HG02623 (cell line): Measurements from ENCODE around the gene NAPEPLD.
A peak's percentile ranks its signal among the peaks of the same experiment; 100 is the strongest.
"Not testable (repeated sequence)": the region's sequence is repeated elsewhere in the genome, so short reads cannot be mapped to it uniquely, and the experiment has no call there.

ENCODE experiments used
- ATAC-seq: cut with Tn5 transposase; IDR thresholded peaks from one replicate; pipeline ENCODE4 v1.9.1; 2021; ENCODE audit warnings: moderate library complexity; ENCODE audit not compliant: unreplicated experiment

Gene NAPEPLD

DNA sequence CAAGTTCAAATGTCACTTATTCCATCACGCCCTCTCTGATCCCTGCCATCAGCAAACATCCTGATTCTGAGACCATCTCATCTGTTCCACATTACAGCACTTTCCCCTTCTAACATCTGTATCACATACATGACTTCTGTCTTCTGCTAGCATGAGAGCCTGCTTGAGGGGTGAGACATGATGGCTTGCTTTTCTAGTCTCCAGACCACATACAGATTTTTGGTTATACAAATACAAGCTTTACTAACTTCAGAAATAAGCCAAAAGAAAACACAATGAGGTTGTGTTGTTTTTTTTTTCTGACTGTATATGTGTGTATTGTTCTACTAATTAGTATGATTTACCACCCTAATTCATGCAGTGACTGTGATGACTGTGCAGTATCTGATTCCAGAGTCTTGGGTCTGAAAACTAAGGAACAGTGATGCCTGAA is 34.3 kb downstream of the NAPEPLD start:
- no peak for ATAC-seq

DNA sequence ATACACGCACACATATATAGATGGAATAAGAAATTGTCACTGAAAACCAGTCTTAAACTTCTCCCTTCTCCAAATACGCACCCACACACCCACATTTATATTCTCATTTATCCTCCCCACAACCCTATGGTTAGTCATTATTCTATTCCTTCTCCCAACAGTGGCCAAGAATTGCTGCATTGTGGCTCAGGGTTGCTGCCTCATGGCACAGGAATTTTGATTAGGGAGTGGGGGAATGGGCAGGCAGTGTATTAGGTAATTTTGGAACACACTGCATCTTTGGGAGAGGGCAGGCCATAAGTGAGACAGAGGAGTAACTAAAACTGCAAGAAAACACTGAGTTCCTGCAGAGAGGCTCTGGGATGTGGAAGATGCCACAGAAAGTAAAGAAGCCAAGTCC is 35.7 kb downstream of the NAPEPLD start:
- ATAC-seq, result no peak

DNA sequence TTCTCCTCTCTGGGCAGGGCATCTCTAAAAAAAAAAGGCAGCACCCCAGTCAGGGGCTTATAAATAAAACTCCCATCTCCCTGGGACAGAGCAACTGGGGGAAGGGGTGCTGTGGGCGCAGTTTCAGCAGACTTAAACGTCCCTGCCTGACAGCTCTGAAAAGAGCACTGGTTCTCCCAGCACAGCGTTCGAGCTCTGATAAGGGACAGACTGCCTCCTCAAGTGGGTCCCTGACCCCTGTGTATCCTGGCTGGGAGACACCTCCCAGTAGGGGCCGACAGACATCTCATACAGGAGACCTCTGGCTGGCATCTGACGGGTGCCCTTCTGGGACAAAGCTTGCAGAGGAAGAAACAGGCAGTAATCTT is 42.2 kb downstream of the NAPEPLD start:
- not testable (repeated sequence) for ATAC-seq

DNA sequence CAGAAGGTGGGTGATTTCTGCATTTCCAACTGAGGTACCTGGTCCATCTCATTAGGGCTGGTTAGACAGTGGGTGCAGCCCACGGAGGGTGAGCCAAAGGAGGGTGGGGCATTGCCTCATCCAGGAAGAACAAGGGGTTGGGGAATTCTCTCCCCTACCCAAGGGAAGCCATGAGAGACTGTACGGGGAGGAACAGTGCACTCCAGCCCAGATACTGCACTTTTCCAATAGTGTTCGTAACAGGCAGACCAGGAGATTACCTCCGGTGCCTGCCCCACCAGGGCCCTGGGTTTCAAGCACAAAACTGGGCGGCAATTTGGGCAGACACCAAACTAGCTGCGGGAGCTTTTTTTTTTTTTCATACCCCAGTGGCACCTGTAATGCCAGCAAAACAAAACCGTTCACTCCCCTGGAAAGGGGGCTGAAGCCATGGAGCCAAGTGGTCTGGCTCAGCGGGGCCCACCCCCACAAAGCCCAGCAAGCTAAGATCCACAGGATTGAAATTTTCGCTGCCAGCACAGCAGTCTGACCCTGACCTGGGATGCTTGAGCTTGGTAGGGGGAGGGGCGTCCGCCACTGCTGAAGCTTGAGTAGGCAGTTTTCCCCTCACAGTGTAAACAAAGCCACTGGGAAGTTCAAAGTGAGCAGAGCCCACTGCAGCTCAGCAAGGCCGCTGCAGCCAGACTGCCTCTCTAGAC is 42.7 kb downstream of the NAPEPLD start:
- ATAC-seq, result no peak

DNA sequence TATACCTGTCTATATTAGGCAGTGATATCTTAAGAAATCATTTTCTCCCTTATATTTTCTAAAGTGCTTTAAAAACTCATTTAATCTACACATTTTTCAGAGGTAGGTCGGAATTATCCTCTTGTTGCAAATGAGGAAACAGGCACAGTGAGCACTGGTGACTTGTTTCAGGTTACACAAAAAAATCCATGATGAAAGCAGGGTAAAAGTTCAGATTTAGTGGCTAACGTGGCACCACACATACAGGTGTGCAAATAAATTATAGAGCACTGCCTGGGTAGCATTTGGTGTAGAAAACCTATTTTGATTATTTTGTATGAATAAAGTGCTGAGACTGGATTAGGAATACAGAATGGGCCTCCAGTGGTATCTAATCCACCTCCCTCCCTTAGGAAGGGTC is 47.4 kb downstream of the NAPEPLD start:
- no peak for ATAC-seq

DNA sequence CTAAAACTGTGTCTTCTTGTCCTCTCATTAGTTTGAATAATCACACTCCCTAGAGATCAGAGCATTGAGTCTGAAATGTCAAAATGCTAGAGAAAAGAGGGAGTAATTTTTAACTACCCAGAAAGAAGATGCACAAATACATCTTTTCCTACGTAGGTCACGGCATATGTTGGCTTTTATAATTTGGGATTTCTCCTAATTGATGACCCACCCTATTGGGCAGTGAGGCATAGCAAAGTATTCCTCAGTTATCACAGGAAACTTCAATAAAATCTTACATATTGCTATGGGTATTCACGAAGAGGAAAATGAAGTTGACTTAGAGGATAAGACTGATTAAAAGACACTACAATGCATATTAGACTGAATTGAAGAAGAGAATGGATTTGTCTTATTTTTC is 48.6 kb downstream of the NAPEPLD start:
- ATAC-seq, result no peak

DNA sequence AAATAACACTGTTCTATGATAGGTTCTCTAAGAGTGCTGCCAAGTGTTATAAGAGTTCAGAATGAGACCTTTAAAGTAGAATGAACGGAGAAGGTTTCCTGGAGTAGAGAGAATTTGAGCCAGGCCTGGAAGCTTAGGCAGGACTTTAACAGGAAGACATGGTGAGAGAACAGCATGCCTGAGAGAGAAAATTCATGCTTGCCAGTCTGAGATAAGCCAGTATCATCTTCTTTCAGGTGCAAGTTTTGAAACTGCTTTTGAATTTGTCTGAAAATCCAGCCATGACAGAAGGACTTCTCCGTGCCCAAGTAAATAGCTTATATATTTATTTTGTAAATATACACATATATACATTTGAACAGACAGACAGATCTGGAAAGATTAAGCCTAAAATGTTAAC is 51.9 kb downstream of the NAPEPLD start:
- no peak for ATAC-seq

DNA sequence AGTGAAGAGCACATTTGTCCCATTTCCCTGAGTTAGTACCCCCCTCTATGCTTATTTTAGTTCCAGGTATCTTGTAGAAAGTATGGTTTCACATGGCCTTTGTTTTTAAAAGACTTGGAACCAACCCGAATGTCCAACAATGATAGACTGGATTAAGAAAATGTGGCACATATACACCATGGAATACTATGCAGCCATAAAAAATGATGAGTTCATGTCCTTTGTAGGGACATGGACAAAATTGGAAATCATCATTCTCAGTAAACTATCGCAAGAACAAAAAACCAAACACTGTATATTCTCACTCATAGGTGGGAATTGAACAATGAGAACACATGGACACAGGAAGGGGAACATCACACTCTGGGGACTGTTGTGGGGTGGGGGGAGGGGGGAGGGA is 53.3 kb downstream of the NAPEPLD start:
- not testable (repeated sequence) for ATAC-seq

DNA sequence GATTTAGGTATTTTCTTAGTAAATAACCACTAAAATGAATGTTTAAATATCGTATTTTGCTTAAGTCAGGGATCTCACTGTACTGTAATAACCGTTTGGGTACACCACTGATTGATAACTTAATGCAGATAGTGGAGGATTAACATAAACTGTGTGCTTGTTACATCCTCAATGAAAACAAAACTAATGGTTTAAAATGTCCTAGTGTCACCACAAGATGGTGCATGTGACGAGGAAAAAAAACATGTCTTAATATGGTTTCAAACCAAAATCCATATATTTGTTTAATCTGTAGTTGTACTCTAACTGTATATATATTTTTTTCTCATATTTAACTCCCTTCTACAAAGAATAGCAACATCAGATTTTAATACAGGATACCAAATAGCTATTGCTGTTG is 54.8 kb downstream of the NAPEPLD start:
- ATAC-seq, result no peak

DNA sequence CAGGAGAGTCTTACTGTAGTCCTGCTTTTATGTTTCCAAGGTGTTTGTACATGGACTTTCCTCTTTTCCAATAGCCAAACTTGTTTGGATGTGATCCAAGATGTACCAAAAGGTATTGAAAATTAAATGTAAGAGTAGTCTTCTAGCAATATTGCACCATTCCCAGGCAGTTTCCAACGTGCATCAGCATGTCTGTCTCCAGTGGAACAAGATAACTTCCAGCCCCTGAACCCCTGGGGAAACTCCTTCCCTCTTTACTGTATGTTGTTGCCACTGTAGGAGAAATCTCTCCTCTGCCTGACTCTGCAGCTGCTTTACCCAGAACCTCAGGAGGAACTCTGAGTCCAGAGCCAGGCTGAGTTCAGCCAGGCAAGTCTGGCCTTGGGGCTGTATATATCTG is 55.5 kb downstream of the NAPEPLD start:
- ATAC-seq, result no peak

DNA sequence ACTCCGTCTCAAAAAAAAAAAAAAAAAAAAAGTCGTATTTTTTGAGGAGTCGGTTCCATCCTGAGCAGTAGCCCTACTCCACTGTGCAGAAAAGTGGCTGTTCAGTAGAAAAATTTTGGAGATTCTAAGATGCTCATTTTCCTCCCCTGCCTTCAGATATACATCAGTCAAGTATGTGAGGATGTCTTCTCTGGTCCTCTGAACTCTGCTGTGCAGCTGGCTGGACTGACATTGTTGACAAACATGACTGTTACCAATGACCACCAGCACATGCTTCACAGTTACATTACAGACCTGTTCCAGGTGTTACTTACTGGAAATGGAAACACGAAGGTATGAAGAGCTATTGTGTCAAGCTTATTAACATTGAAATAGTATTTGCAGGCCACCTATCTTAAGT is 56.6 kb downstream of the NAPEPLD start:
- not testable (repeated sequence) for ATAC-seq

DNA sequence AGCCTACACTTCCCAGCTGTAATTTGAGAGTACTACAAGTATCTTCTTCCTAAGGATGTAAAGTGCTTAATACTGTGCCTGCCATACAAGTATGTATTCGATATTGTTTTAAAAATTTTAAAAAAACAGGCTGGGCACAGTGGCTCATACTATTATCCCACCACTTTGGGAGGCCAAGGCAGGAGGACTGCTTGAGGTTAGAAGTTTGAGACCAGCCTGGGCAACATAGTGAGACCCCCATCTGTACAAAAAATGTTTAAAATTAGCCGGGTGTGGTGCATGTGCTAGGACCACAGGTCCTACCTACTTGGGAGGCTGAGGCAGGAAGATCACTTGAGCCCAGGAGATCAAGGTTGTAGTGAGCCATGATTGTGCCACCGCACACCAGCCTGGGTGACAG is 65.7 kb downstream of the NAPEPLD start:
- ATAC-seq, result no peak

DNA sequence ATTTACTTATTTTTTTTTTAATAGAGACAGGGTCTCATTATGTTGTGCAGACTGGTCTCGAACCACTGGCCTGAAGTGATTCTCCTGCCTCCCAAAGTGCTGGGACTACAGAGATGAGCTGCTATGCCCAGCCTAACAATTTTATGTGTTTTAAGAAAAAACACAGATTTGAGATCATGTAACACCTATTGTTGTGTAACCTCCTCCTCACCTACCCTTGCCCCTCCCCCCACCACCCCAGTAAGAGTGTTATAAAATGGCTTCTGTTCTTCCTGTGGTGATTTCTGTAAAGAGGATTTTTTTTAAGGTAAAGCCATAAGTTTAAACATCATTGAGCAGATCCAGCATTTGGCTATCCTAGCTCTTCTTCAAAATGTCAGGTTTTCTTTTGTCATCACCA is 66.4 kb downstream of the NAPEPLD start:
- no peak for ATAC-seq

DNA sequence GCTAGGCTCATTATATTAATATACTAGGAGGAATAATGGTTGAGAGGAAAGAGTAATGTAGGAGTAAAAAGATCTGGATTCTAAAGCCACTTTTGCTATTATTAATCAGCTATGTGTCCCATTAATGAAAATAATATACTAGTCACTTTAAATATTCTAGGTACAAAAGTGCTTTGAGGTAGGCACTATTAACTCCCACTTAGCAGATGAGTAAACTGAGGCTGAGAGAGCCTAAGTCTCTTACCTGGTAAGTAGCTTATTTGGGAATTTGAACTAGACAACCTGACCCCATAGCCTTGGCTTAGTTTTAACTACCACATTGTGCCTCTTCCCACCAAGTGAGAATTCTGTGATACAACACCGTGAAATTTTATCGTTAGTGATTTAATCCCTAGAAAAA is 68.0 kb downstream of the NAPEPLD start:
- ATAC-seq, result no peak

DNA sequence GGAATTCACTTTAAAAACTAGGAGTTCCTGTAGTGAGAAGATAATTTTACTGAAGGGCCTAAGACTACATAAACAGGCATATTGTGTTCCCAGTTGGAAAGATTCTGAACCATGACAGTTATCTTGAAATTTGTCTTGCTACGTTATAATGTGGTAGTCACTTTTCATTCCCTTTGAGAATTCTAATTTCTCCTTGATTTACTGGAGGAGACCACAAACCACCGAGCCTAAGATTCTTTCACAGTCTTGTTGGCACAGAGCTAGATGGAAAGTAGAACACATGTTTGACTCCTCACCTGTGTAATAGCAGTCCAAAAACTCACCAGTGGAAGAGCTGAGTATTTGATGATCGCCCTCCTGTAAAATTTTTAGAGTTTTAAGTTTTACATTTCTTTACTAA is 69.1 kb downstream of the NAPEPLD start:
- ATAC-seq, result no peak

DNA sequence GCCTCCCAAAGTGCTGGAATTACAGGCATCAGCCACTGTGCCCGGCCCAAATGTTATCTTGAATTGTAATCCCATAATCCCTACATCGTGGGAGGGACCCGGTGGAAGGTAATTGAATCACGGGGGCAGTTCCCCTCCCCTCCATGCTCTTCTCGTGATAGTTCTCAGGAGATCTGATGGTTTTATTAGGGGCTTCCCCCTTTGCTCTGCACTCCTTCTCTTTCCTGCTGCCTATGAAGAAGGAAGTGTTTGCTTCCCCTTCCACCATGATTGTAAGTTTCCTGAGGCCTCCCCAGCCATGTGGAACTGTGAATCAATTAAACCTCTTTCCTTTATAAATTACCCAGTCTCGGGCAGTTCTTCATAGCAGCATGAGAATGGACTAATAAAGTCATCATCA is 70.7 kb downstream of the NAPEPLD start:
- ATAC-seq, result not testable (repeated sequence)

DNA sequence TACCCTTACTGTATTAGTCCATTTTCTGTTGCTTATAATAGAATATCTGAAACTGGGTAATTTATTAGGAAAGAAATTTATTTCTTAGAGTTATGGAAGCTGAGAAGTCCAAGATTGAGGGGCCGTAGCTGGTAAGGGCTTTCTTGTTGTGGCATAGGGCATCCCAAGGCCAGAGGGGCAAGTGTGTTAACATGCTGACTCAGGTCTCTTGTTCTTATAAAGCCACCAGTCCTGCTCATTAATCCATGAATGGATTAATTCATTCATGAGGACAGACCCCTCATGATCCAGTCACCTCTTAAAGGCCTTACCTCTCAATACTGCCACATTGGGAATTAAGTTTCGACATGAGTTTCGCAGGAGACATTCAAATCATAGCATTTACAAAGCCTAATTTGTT is 71.6 kb downstream of the NAPEPLD start:
- ATAC-seq, result no peak

DNA sequence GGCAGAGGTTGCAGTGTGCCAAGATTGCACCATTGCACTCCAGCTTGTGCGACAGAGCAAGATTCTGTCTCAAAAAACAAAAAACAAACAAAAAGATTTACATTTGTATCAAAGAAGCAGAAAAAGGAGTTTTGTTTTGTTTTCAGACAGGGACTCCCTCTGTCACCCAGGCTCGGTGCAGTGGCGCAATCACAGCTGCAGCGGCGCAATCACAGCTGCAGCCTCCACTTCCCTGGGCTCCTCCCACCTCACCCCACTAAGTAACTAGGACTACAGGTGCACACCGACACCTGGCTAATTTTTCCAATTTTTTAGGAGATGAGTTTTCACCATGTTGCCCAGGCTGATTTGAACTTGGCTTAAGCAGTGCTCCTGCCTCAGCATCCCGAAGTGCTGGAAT is 72.1 kb downstream of the NAPEPLD start:
- no peak for ATAC-seq

DNA sequence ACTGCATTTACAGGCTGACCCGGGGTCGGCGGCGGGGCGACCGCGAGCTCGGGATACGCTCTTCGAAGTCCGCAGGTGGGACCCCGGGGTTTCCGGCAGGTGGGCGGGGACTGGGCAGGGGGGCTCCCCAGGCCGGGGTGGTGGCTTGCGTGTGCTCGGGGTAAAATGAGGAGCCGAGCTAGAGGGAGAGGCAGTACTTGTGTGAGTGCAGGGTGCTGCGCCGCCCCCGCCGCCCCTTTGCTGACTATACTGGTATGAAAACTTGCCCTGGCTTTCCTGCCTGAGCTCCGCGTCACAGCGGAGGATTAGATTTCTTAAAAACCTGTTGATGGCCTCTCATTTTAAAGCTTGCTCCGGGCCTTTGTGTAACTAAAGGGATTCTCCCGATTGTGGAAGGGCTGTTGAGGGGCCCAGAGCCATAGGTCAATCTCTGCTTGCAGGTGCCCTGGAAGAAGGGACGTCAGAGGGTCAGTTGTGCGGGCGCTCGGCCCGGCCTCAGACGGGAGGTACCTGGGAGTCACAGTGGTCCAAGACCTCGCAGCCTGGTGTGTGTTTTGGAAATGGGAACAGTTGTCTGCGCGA is 73.5 kb downstream of the NAPEPLD start:
- peak; percentile 39 for ATAC-seq

DNA sequence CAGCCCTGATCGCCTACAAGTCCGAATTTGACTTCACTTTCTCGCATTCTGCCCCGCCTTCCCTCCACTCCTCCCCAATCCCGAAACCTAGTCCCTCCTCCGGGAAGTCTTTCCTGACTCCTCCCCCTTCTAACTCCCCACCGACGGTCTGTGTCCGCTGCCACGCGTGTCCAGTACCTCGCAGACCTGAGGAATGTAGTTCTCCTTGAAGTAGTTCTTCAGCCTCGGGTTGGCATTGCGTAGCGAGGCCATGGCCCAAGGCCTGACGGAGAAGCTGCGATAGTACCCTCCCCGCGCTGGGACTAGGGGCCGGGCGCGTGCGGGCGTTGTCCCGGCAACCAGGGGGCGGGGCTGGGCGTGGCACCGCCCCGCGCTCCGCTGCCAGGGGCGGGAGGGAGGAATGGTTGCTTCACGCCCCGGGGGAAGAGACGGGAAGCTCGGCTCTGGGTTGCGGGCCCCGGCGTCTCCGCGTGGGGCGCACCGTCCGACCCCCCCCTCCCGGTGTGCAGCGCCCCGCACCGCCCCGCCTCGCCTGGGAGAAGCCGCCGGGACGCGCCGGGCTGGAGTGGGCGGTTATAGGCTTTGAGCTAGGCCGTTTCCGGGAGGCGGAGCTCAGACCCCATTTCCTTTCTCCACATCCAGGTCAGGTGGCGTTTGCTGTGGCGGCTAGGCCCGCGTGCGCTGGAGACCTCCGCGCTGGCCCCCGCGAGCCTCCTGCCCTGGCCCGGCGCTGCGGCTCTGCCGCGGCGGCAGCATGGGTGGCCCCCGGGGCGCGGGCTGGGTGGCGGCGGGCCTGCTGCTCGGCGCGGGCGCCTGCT is 74.2 kb downstream of the NAPEPLD start, which contains the start of the genes ARMC10 and FBXL13:
ARMC10 (plus strand) TSS at position 622 of the 818 bp plus-strand sequence; CDS start at position 755, 133 bp downstream.
FBXL13 (minus strand) TSS at position 278 of the 818 bp plus-strand sequence.
- ATAC-seq, result peak; percentile 88

DNA sequence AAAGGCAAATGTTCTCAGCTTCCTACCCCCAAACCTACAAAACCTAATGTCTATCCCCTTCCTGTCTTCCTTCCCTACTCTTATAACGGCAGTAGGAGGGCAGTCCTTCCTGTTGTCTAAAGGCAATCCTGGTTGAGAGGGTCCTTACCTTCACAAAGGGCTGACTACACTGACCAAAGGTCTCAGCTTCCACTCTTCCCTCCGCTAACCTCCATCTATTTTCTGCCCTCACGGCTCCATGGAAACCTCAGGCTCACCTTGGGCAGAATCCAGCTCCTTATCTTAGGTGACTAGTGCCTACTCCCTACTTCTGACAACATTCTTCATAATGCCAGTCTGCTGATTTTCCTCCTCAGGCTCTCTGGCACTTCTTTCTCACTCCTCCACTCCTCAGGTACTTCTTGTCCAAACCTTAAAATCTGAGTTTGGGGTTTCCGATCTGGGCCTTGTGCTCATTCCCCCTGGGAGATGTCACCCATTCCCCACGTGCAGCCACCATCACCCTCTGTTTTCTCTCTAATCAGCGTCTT is 74.8 kb downstream of the NAPEPLD start:
- ATAC-seq, result no peak

DNA sequence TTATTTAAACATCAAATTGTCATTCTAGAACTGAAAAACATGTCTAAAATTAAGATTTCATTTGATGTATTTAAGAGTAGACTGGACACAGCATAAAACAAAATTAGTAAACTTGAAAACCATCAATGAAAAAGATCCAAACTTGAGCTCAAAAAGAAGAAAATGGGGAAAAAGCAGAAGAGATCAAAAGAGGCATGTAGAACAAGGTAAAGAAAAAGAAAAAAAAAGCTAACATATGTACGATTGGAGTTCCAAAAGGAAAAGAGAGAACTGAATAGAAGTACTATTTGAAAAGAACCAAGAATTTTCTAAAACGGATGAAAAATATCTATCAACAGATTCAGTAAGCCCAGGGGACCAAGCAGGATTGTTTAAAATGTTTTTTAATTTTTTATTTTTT is 77.9 kb downstream of the NAPEPLD start:
- ATAC-seq, result no peak
